NCI-H2081 treated with DMSO at 0.1 percent for 48 hours (cell line): ENCODE measurements around the gene MGARP.

ENCODE experiments used
- DNase-seq: peaks from one replicate; lab custom pipeline; 2025; lab: John Stamatoyannopoulos, UW

Gene MGARP

DNA sequence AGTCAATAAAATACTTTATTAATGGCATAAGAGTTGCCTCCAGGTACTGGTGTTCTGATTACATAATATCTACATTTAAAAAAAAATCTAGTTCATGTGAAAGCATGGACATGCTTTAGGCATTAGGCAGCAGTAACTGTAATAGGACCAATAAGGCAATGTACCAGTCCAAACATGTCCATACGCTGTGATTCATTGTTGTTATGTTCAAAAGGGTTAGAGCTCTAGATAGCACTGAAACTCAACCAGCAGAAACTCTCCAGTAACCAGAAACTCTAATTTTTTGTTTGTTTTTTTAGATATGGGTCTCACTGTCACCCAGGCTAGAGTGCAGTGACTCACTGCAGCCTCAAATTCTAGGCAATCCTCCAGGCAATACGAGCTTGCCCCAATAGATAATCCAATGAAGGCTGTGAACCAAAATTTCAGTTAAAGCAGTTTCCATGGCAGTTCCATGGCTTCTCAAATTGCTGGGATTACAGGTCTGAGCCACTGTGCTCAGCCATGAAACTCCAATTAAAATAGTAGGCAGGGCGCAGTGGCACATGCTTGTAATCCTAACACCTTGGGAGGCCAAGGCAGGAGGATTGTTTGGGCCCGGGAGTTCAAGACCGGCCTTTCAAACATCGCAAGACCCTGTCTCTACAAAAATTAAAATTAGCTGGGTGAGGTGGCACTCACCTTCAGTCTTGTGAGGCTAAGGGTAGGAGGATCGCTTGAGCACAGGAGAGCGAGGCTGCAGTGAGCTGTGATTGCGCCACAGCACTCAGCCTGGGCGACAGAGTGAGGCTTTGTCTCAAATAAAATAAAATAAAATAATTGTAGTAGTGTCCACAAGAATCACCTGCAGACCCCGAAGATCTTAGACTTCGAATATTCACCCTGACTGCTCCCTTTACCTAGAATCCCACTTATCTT, 36.3 kb downstream of the MGARP start:
- no peak for DNase-seq

GRCh38 chr4:139242511-139243051, 37.4 kb downstream of the MGARP start:
- DNase-seq: no peak

DNA sequence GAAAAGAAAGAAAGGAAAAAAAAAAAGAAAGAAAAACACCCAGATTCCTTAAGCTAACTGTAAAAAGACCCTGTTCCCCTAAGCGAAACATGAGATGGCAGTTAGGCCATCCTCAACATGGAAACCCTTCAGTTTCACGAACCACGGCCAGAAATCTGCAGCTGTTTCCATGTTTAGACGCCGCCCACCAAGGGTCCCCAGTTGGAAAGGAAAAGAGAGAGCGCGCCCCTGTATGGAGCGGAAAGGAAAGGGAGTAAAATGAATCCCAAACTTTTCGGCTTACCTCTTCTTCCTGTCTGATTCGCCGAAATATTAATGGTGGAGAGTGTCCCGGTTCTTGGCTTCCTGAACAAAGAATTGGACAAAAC, 38.3 kb downstream of the MGARP start:
- no peak for DNase-seq

DNA sequence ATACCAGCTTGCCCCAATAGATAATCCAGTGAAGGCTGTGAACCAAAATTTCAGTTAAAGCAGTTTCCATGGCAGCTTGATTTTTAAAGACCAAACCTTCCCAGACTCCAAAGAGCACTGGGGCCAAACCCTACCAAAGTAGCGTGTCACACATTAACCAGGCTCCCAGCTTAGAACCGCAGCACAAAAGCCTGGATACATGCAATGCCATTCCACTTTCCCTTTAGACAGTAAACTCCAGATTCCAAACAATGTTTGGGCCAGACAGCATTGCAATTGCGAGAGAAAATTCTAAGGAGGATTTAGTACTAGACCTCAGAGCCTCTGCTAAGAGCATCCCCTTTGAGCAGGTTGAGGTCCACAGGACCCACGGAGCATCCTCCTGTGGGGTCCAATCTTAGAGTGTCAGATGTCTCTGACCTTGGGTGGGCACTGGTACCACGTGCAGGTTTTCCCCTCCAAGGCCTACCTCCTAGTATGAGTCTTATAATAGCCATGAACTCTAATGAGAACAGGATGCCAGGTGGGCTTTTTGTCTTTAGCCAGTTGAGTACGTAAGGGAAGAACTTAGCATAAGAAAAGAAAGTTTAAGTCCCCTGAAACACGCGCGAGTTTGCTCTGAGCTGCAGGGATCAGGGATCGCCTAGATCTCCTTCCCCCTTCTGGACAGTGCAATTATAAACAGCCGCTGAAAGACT, 38.8 kb downstream of the MGARP start:
- no peak for DNase-seq

DNA sequence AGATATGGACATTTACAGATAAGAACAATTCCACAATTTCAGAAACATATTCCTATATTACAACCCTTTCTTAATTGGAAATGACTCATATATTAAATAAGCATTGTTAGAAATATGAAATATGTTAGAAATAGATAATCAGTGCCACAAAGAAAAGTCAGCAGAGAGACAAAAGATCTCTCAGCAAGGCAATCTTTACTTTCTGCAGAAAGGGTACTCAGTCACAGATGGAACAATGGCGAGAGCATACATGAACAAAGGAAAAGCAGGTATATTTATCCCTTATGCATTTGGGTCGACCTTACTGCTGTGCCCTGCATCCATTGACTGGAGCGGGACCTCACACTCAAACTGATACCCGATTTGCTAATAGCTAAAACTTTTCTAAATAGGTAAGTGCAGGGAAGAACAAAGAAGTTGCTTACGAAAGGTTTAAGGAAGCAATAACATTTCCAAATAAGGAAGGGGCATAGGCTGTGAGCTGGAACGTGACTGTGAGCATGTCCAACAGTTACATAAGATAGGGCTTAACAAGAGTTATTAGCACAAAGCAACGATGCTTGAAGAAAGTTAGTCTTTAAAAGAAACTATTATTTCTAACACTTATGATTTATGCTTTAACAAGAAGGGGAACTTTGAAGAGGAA, 40.8 kb downstream of the MGARP start:
- DNase-seq: no peak

- DNase-seq: no peak
Measured at GRCh38 chr4:139234253-139234652, 45.8 kb downstream of the MGARP start.

- no peak for DNase-seq
Measured at GRCh38 chr4:139229534-139230039, 50.4 kb downstream of the MGARP start.

DNA sequence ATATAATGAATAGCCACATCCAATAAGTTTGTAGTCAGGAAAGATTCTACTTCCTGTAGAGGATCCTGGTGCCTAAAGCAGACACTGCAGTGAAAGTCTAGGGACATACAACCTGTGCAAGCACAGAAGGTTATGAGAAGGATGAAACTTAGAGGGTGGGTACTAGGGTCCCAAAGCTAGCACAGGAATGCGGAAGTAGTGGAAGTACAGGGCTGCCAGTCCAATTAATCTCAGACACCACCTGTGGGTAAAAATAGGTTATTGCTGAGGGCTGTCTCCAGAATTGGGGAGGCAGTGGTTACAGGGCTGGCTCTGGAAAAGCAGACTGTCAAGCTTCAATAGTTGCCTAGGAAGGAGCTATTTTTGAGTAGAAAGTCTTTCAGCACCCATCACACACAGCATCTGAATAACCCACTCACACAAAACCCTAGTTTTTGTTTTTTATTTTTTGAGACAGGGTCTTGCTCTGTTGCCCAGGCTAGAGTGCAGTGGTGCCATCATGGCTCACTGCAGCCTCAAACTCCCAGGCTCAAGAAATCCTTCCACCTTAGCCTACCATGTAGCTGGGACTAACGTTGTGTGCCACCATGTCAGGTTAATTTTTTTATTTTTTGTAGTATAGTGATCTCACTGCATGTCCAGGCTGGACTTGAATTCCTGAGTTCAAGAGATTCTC, 52.2 kb downstream of the MGARP start:
- DNase-seq: no peak

DNA sequence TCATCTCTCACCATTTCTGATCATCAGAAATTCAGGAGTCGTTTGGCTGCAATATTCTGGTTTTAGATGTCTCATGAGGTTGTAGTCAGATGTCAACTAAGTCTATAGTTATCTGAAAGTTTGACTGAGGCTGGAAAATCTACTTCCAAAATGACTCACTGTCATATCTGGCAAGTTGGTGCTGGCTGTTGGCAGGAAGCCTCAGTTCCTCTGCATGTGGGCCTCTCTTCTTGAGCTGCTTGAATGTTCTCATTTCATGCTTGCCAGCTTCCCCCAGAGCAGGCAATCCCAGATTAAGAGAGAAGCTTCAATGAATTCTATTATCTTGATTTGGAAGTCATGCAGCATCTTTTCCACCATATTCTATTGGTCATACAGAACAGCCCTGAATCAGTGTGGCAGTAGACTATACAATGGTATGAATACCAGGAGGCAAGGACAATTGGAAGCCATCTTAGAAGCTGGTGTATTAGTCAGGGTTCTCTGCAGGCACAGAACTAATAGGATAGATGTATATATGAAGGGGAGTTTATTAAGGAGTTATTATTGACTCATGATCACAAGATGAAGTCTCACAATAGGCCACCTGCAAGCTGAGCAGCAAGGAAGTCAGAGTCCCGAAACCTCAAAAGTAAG, 56.2 kb downstream of the MGARP start:
- no peak for DNase-seq

DNA sequence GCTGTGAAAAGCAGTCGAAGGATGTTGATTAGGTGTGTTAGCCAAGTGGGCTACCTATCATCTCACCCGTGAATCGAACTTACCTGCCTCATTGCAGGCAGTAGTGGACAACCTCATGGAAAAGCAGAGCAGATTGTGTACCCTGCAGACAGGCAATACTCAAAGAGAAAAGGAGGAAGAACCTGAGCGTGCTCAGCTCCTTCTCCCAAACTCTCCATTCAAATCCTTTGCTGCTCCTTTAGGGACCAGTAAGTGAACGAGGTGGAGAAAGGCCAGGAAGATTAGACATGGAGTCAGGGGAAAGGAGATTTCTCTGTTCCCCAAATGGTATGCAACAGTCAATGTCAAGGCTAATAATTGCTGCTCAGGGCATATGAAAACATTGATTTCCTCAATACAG, 57.8 kb downstream of the MGARP start:
- no peak for DNase-seq

GRCh38 chr4:139221687-139222086, 58.3 kb downstream of the MGARP start:
- DNase-seq: no peak

- no peak for DNase-seq
Measured at GRCh38 chr4:139219450-139220055, 60.5 kb downstream of the MGARP start.
